CD4-positive, alpha-beta memory T cell (primary cell): Measurements from ENCODE around the gene DOCK4. TPM values are rescaled to one million over a fixed set of nuclear protein-coding genes. Genes with fewer than 3 reads are reported as not detected.

ENCODE experiments used
- CTCF ChIA-PET: fragments of 350-600 bp; sonication (Branson Sonifier 250); formaldehyde crosslinking; loops from one replicate; lab custom pipeline; 2021; ENCODE audit warnings: inconsistent platforms; ENCODE audit not compliant: partially characterized antibody; lab: Charles Lee
- POLR2A ChIA-PET: fragments of 350-600 bp; sonication (Branson Sonifier 250); formaldehyde crosslinking; loops from one replicate; lab custom pipeline; 2021; ENCODE audit not compliant: partially characterized antibody; lab: Charles Lee
- DNase-seq, 5 donors: peaks; one replicate each; pipeline versions ENCODE4 v3.0.0 to v3.0.0-alpha.2; 2020 to 2022; ENCODE audit warnings: mixed read lengths in 1 of 5
- H3K27ac ChIP-seq: one replicate; pipeline ENCODE4 v1.7.0; 2013; ENCODE audit warnings: low read depth, low read length
- H3K27me3 ChIP-seq: 2 replicates; pipeline ENCODE4 v1.7.0; 2013; ENCODE audit warnings: mild to moderate bottlenecking, low read length, moderate library complexity; ENCODE audit not compliant: insufficient read depth
- H3K36me3 ChIP-seq: 2 replicates; pipeline ENCODE4 v1.7.0; 2013; ENCODE audit warnings: mild to moderate bottlenecking, low read length, moderate library complexity; ENCODE audit not compliant: insufficient read depth
- H3K4me1 ChIP-seq: 2 replicates; pipeline ENCODE4 v1.7.0; 2013; ENCODE audit warnings: mild to moderate bottlenecking, low read length, moderate library complexity; ENCODE audit not compliant: insufficient read depth
- H3K4me3 ChIP-seq, 2 donors: one replicate each; pipeline ENCODE4 v1.7.0; 2013; ENCODE audit warnings: low read length in 2 of 2, mild to moderate bottlenecking in 1 of 2
- H3K9me3 ChIP-seq, 2 donors: one replicate each; pipeline ENCODE4 v1.7.0; 2013; ENCODE audit warnings: low read length in 2 of 2, control low read depth in 1 of 2; ENCODE audit not compliant: control insufficient read depth in 1 of 2
- H3K27ac Mint-ChIP-seq, 7 donors: one replicate each; pipeline ENCODE4 v1.8.0; 2020 to 2021; ENCODE audit warnings: mixed read lengths in 7 of 7, mild to moderate bottlenecking in 6 of 7, inconsistent platforms in 3 of 7, moderate library complexity in 3 of 7
- H3K27me3 Mint-ChIP-seq, 2 donors: one replicate each; pipeline ENCODE4 v1.8.0; 2020 to 2021; ENCODE audit warnings: mixed read lengths in 2 of 2
- H3K36me3 Mint-ChIP-seq, 2 donors: one replicate each; pipeline ENCODE4 v1.8.0; 2020 to 2021; ENCODE audit warnings: mixed read lengths in 2 of 2, inconsistent platforms in 1 of 2, mild to moderate bottlenecking in 1 of 2
- H3K4me1 Mint-ChIP-seq, 4 donors: one replicate each; pipeline ENCODE4 v1.8.0; 2020 to 2021; ENCODE audit warnings: mixed read lengths in 4 of 4, mild to moderate bottlenecking in 1 of 4
- H3K4me3 Mint-ChIP-seq, 8 donors: one replicate each; pipeline ENCODE4 v1.8.0; 2020 to 2021; ENCODE audit warnings: mixed read lengths in 8 of 8, mild to moderate bottlenecking in 7 of 8, moderate library complexity in 6 of 8, inconsistent platforms in 3 of 8
- H3K9me3 Mint-ChIP-seq, 8 donors: one replicate each; pipeline ENCODE4 v1.8.0; 2020 to 2021; ENCODE audit warnings: mixed read lengths in 8 of 8, mild to moderate bottlenecking in 5 of 8, inconsistent platforms in 3 of 8, moderate library complexity in 1 of 8
- intact Hi-C: fragments of 100-400 bp; cut with micrococcal nuclease; formaldehyde crosslinking; loops from one replicate; pipeline ENCODE4 v1.15.1; 2023
- polyA plus RNA-seq, 2 donors: library from polyadenylated mRNA; unstranded; fragments of 300-500 nt; fragmentation: Illumina TruSeq; gene quantifications; one replicate each; pipeline ENCODE4 v1.2.3, GENCODE V29; 2021
- total RNA-seq, 2 experiments: library from RNA; stranded (reverse); gene quantifications; one replicate each; pipeline ENCODE4 v1.2.3, GENCODE V29; 2021

DOCK4 gene
- total and polyA plus RNA-seq, 4 experiments from 2014 or later: 0.47 to 1.5 (median 1.2) TPM; not detected in 1

- no peaks in the 10 kb centered on the region for H3K4me1 ChIP-seq
- intact Hi-C loops: no loop called here
- H3K4me3 ChIP-seq: no peak overlapping the region
- no peak overlapping the region for H3K27ac Mint-ChIP-seq
- no peak overlapping the region for H3K4me3 Mint-ChIP-seq
- no peak for DNase-seq
- ChIA-PET POLR2A (no interaction called here), CTCF (no interaction called here)
- H3K9me3 Mint-ChIP-seq: peaks cover 0 to 6% (median 0%) of the 10 kb centered on the region in 8 donors
- H3K27ac ChIP-seq: no peak overlapping the region
- H3K4me1 Mint-ChIP-seq: no peaks in the 10 kb centered on the region
- H3K36me3 ChIP-seq: no peaks in the 10 kb centered on the region
- no peaks in the 10 kb centered on the region for H3K36me3 Mint-ChIP-seq
- H3K9me3 ChIP-seq: no peaks in the 10 kb centered on the region
- H3K27me3 Mint-ChIP-seq: peaks cover 2 to 3% of the 10 kb centered on the region in 2 donors
- no peaks in the 10 kb centered on the region for H3K27me3 ChIP-seq
Observed at GRCh38 chr7:112025556-112025955, 180.6 kb downstream of the DOCK4 start.

GRCh38 chr7:112023786-112024185 lies 182.4 kb downstream of the DOCK4 start:
- no peak overlapping the region for H3K27ac Mint-ChIP-seq
- no peak overlapping the region for H3K4me3 ChIP-seq
- CTCF ChIA-PET: no interaction called here
- H3K4me1 ChIP-seq: no peaks in the 10 kb centered on the region
- no peak overlapping the region for H3K4me3 Mint-ChIP-seq
- POLR2A ChIA-PET: no interaction called here
- peaks cover 0 to 6% (median 0%) of the 10 kb centered on the region in 8 donors for H3K9me3 Mint-ChIP-seq
- no peaks in the 10 kb centered on the region for H3K4me1 Mint-ChIP-seq
- no peak for DNase-seq
- no peaks in the 10 kb centered on the region for H3K9me3 ChIP-seq
- no peaks in the 10 kb centered on the region for H3K36me3 Mint-ChIP-seq
- no peaks in the 10 kb centered on the region for H3K36me3 ChIP-seq
- H3K27me3 ChIP-seq: no peaks in the 10 kb centered on the region
- intact Hi-C loops: no loop called here
- no peak overlapping the region for H3K27ac ChIP-seq
- H3K27me3 Mint-ChIP-seq: peaks cover 2 to 3% of the 10 kb centered on the region in 2 donors

GRCh38 chr7:112023282-112023681 lies 182.9 kb downstream of the DOCK4 start:
- H3K4me3 Mint-ChIP-seq: no peak overlapping the region
- H3K4me1 ChIP-seq: no peaks in the 10 kb centered on the region
- no peaks in the 10 kb centered on the region for H3K4me1 Mint-ChIP-seq
- intact Hi-C loops: no loop called here
- H3K4me3 ChIP-seq: no peak overlapping the region
- no peaks in the 10 kb centered on the region for H3K9me3 ChIP-seq
- no peaks in the 10 kb centered on the region for H3K36me3 Mint-ChIP-seq
- no peaks in the 10 kb centered on the region for H3K27me3 ChIP-seq
- no peak overlapping the region for H3K27ac ChIP-seq
- H3K27ac Mint-ChIP-seq: no peak overlapping the region
- H3K36me3 ChIP-seq: no peaks in the 10 kb centered on the region
- H3K9me3 Mint-ChIP-seq: peaks cover 0 to 6% (median 0%) of the 10 kb centered on the region in 8 donors
- no peak for DNase-seq
- peaks cover 2 to 3% of the 10 kb centered on the region in 2 donors for H3K27me3 Mint-ChIP-seq
- ChIA-PET POLR2A (no interaction called here), CTCF (no interaction called here)

GRCh38 chr7:112022128-112022527 lies 184.1 kb downstream of the DOCK4 start:
- Histone ChIP-seq H3K4me3 (no peak overlapping the region), H3K27me3 (no peaks in the 10 kb centered on the region), H3K4me1 (no peaks in the 10 kb centered on the region), H3K9me3 (no peaks in the 10 kb centered on the region), H3K27ac (no peak overlapping the region), H3K36me3 (no peaks in the 10 kb centered on the region)
- peaks cover 2 to 4% of the 10 kb centered on the region in 2 donors for H3K27me3 Mint-ChIP-seq
- H3K9me3 Mint-ChIP-seq: peaks cover 0 to 6% (median 0%) of the 10 kb centered on the region in 8 donors
- POLR2A ChIA-PET: no interaction called here
- H3K27ac Mint-ChIP-seq: no peak overlapping the region
- H3K4me1 Mint-ChIP-seq: no peaks in the 10 kb centered on the region
- H3K4me3 Mint-ChIP-seq: no peak overlapping the region
- CTCF ChIA-PET: no interaction called here
- no peak for DNase-seq
- intact Hi-C loops: no loop called here
- no peaks in the 10 kb centered on the region for H3K36me3 Mint-ChIP-seq

GRCh38 chr7:112021379-112022044 lies 184.7 kb downstream of the DOCK4 start:
- Histone ChIP-seq H3K27me3 (no peaks in the 10 kb centered on the region), H3K36me3 (no peaks in the 10 kb centered on the region), H3K4me3 (no peak overlapping the region), H3K4me1 (no peaks in the 10 kb centered on the region), H3K27ac (no peak overlapping the region), H3K9me3 (no peaks in the 10 kb centered on the region)
- no peaks in the 10 kb centered on the region for H3K36me3 Mint-ChIP-seq
- ChIA-PET CTCF (no interaction called here), POLR2A (no interaction called here)
- H3K4me3 Mint-ChIP-seq: no peak overlapping the region
- no peaks in the 10 kb centered on the region for H3K4me1 Mint-ChIP-seq
- H3K9me3 Mint-ChIP-seq: peaks cover 0 to 6% (median 0%) of the 10 kb centered on the region in 8 donors
- intact Hi-C loops: no loop called here
- no peak overlapping the region for H3K27ac Mint-ChIP-seq
- no peak for DNase-seq
- peaks cover 2 to 4% of the 10 kb centered on the region in 2 donors for H3K27me3 Mint-ChIP-seq

GRCh38 chr7:112020800-112021199 lies 185.4 kb downstream of the DOCK4 start:
- Mint-ChIP-seq H3K27me3 (peaks cover 2 to 3% of the 10 kb centered on the region in 2 donors), H3K4me1 (no peaks in the 10 kb centered on the region), H3K9me3 (peaks cover 0 to 4% (median 0%) of the 10 kb centered on the region in 8 donors), H3K36me3 (no peaks in the 10 kb centered on the region), H3K4me3 (no peak overlapping the region), H3K27ac (no peak overlapping the region)
- Histone ChIP-seq H3K4me1 (no peaks in the 10 kb centered on the region), H3K9me3 (no peaks in the 10 kb centered on the region), H3K27ac (no peak overlapping the region), H3K27me3 (no peaks in the 10 kb centered on the region), H3K36me3 (no peaks in the 10 kb centered on the region), H3K4me3 (no peak overlapping the region)
- intact Hi-C loops: no loop called here
- no peak for DNase-seq
- POLR2A ChIA-PET: no interaction called here
- CTCF ChIA-PET: no interaction called here

GRCh38 chr7:112019932-112020331 lies 186.3 kb downstream of the DOCK4 start:
- Histone ChIP-seq H3K4me3 (no peak overlapping the region), H3K27me3 (no peaks in the 10 kb centered on the region), H3K36me3 (no peaks in the 10 kb centered on the region), H3K9me3 (no peaks in the 10 kb centered on the region), H3K4me1 (no peaks in the 10 kb centered on the region), H3K27ac (no peak overlapping the region)
- H3K4me1 Mint-ChIP-seq: no peaks in the 10 kb centered on the region
- no peak overlapping the region for H3K27ac Mint-ChIP-seq
- intact Hi-C loops: no loop called here
- peaks cover 1 to 2% of the 10 kb centered on the region in 2 donors for H3K27me3 Mint-ChIP-seq
- no peaks in the 10 kb centered on the region for H3K9me3 Mint-ChIP-seq
- CTCF ChIA-PET: no interaction called here
- POLR2A ChIA-PET: no interaction called here
- no peaks in the 10 kb centered on the region for H3K36me3 Mint-ChIP-seq
- DNase-seq: no peak
- no peak overlapping the region for H3K4me3 Mint-ChIP-seq
